DMS153 (cell line): ENCODE measurements around the gene ZNF117.
"Not testable (repeated sequence)": the region's sequence is repeated elsewhere in the genome, so short reads cannot be mapped to it uniquely, and the experiment has no call there.

Experiments
- DNase-seq: peaks from one replicate; lab custom pipeline; 2025; lab: John Stamatoyannopoulos, UW

The ZNF117 gene

GRCh38 chr7:64996305-64996704 is 5.5 kb upstream of the ZNF117 start:
- no peak for DNase-seq

- no peak for DNase-seq
Measured at GRCh38 chr7:64993901-64994300, 3.1 kb upstream of the ZNF117 start.

- no peak for DNase-seq
Measured at GRCh38 chr7:64992971-64993370, 2.1 kb upstream of the ZNF117 start.

- no peak for DNase-seq
Measured at GRCh38 chr7:64990216-64990615, 620 bp downstream of the ZNF117 start.

- no peak for DNase-seq
Measured at GRCh38 chr7:64978497-64979203, 12.2 kb downstream of the ZNF117 start.

- no peak for DNase-seq
Measured at GRCh38 chr7:64965594-64965993, 25.2 kb downstream of the ZNF117 start.

- DNase-seq, result peak; percentile 50
Measured at GRCh38 chr7:64959072-64959747, 31.6 kb downstream of the ZNF117 start.

GRCh38 chr7:64951250-64951848 is 39.5 kb downstream of the ZNF117 start:
- DNase-seq, result no peak

- DNase-seq, result not testable (repeated sequence)
Measured at GRCh38 chr7:64950673-64951072, 40.2 kb downstream of the ZNF117 start.

GRCh38 chr7:64948774-64949173 is 42.1 kb downstream of the ZNF117 start:
- not testable (repeated sequence) for DNase-seq

GRCh38 chr7:64947252-64948000 is 43.4 kb downstream of the ZNF117 start:
- DNase-seq, result no peak

- no peak for DNase-seq
Measured at GRCh38 chr7:64946772-64947171, 44.1 kb downstream of the ZNF117 start.

- DNase-seq, result no peak
Measured at GRCh38 chr7:64945503-64946175, 45.2 kb downstream of the ZNF117 start.

GRCh38 chr7:64944667-64945502 is 46.0 kb downstream of the ZNF117 start:
- not testable (repeated sequence) for DNase-seq

GRCh38 chr7:64940021-64940420 is 50.8 kb downstream of the ZNF117 start:
- DNase-seq, result not testable (repeated sequence)

GRCh38 chr7:64938540-64938939 is 52.3 kb downstream of the ZNF117 start:
- DNase-seq, result no peak

- no peak for DNase-seq
Measured at GRCh38 chr7:64934478-64934877, 56.4 kb downstream of the ZNF117 start.

GRCh38 chr7:64928252-64929187 is 62.3 kb downstream of the ZNF117 start:
- not testable (repeated sequence) for DNase-seq
